Daoy (cell line): ENCODE measurements around the gene PRR4. TPM values are rescaled to one million over a fixed set of nuclear protein-coding genes. Genes with fewer than 3 reads are reported as not detected.

Source experiments
- DNase-seq: peaks from one replicate; pipeline ENCODE4 v3.0.0-alpha.2; 2015; ENCODE audit warnings: low read depth
- total RNA-seq: library from RNA; depleted of rRNA; stranded (reverse); fragments of >200 nt; shearing (Covaris generic); gene quantifications from 2 replicates; pipeline ENCODE4 v1.2.3, GENCODE V29; 2014; rRNA removed

PRR4 gene
- total RNA-seq, 1 experiment from 2014 or later = 0.74 TPM

DNA sequence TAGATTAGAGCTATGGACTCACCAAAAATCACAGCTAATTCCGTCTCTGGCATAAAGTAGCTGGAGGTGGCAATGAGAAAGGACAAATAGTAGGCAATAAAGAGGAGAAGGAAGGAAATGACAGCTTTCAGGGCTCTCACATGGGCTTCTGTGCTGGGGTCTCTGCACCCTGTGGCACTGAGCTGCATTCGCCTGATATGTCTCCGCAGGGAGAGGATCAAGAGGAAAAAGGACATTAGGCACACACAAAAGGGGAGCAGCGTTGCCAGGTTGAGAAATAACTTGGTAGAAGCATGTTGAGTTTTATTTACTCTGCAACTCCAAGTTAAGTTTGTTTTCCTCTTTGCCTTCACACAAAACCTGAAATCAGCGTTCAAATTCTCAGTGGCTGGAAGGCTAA lies 47.5 kb downstream of the PRR4 start:
- no peak for DNase-seq

Other genes starting within 250 kb of the PRR4 start
- 22.8 and 32.1 TPM in 2 replicates for gene MAGOHB, start 235.9 kb downstream of the PRR4 start, total RNA-seq
- gene STYK1, start 175.4 kb downstream of the PRR4 start, total RNA-seq = 0.17 and 1.0 TPM in 2 replicates
- 25.3 and 27.6 TPM in 2 replicates for gene YBX3, start 126.2 kb downstream of the PRR4 start, total RNA-seq
- gene TAS2R7, start 46.8 kb downstream of the PRR4 start, total RNA-seq = not detected in 2 replicates
- gene TAS2R8, start 42.2 kb downstream of the PRR4 start, total RNA-seq = not detected in 2 replicates
- gene TAS2R9, start 39.3 kb downstream of the PRR4 start, total RNA-seq = not detected in 2 replicates
- gene TAS2R10, start 23.1 kb downstream of the PRR4 start, total RNA-seq = not detected in 2 replicates
- gene PRH1, start 34.8 kb upstream of the PRR4 start, total RNA-seq = 1.1 and 6.4 TPM in 2 replicates
- gene TAS2R13, start 60.1 kb upstream of the PRR4 start, total RNA-seq = 0.29 TPM in 1 of 2 replicates, not detected in the other
- not detected in 2 replicates for gene PRH2, start 79.8 kb upstream of the PRR4 start, total RNA-seq
- gene TAS2R14, start 89.8 kb upstream of the PRR4 start, total RNA-seq = 0.15 TPM in 1 of 2 replicates, not detected in the other
- 0.34 TPM in 1 of 2 replicates, not detected in the other for gene TAS2R50, start 137.4 kb upstream of the PRR4 start, total RNA-seq
- gene TAS2R20, start 148.8 kb upstream of the PRR4 start, total RNA-seq = 0.74 TPM in 1 of 2 replicates, not detected in the other
- gene TAS2R19, start 173.1 kb upstream of the PRR4 start, total RNA-seq = 9.0 TPM in 1 of 2 replicates, not detected in the other
- gene TAS2R31, start 181.9 kb upstream of the PRR4 start, total RNA-seq = 0.97 TPM in 1 of 2 replicates, not detected in the other
- gene TAS2R46, start 212.8 kb upstream of the PRR4 start, total RNA-seq = not detected in 2 replicates
- 1.6 TPM in 1 of 2 replicates, not detected in the other for gene TAS2R43, start 242.8 kb upstream of the PRR4 start, total RNA-seq